Measurements from ENCODE around the gene FBXW2.
A peak's percentile ranks its signal among the peaks of the same experiment; 100 is the strongest.

Gene FBXW2

GRCh38 chr9:120712539-120713031 lies 80.6 kb downstream of the FBXW2 start:
- no peak for DNase-seq

DNA sequence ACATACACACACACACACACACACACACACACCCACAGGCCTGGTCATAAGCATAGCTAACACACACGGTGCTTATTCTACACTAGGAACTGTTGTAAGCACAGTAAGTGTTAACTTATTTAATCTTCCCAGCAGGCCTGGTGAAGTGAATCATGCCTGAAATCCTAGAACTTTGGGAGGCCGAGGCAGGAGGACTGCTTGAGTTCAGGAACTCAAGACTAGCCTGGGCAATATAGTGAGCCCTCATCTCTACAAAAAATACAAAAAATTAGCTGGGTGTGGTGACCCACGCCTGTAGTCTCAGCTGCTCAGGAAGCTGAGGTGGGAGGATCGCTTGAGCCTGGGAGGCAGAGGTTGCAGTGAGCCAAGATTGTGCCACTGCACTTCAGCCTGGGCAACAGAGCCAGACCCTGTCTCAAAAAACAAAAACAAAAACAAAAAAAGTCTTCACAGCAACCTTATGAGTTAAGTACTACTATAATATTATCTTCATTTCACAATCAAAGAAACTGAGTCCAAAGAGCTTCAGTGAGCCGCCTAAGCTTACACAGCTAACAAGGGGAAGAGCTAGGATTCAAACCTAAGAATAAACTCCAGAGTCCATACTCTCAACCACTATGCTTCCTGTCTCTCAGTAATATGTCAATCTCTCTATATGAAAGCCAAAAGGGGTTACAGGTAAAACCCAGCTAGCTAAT lies 81.2 kb downstream of the FBXW2 start:
- no peak for DNase-seq

GRCh38 chr9:120711354-120711753 lies 81.9 kb downstream of the FBXW2 start:
- no peak for DNase-seq

GRCh38 chr9:120710110-120710981 lies 82.9 kb downstream of the FBXW2 start:
- DNase-seq: peak; percentile 58 to 73

- DNase-seq: no peak
Observed at GRCh38 chr9:120708526-120709224, 84.5 kb downstream of the FBXW2 start.

- DNase-seq: no peak
Observed at GRCh38 chr9:120707170-120707569, 86.0 kb downstream of the FBXW2 start.
